Uterine smooth muscle cell (primary cell): ENCODE results near the gene NUP62. TPM values are rescaled to one million over a fixed set of nuclear protein-coding genes. Genes with fewer than 3 reads are reported as not detected.

Experiments used
- total RNA-seq: library from RNA; depleted of rRNA; stranded (reverse); fragments of >200 nt; gene quantifications from 2 replicates; pipeline ENCODE4 v1.2.3, GENCODE V29; 2014

Gene NUP62
- total RNA-seq, result 20.6 and 32.6 TPM in 2 replicates

DNA sequence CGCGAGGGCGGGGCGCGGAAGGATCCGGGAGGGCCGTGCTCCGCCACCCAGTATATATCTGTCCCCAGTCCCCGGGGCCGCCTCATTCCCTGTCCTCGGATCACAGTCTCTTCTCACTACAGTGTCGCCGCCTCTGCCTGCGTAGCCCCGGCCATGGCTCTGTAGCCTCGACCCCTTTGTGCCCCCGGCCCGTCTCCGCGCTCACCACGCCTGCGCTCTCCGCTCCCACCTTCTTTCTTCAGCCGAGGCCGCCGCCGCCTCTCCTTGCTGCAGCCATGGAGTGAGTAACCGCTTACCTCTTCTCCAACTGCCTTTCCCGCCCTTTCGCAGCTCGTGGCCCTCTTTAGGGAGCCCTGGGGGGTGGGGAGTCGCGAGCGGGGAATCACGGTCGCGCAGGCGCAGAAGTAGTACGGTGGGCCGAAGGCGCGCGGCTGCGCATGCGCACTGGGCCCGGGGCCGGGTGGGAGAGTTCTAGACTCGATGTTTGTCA, at the start of gene NUP62, which contains the start of gene ATF5:
Gene NUP62, minus strand, starts transcription at position 384 of the 490 bp plus-strand sequence. CDS start 19,697 bp downstream, outside the sequence.
Gene ATF5, plus strand, starts transcription at position 85 of the 490 bp plus-strand sequence. CDS start 1,646 bp downstream, outside the sequence.

GRCh38 chr19:49960980-49961379, 31.7 kb upstream of the NUP62 start, which contains the start of gene SIGLEC11:
Gene SIGLEC11 (minus strand): TSS chr19:49961172. CDS start chr19:49961081, 91 bp downstream.

GRCh38 chr19:49896863-49897621, 32.3 kb downstream of the NUP62 start, which contains the start of gene IL4I1:
Gene IL4I1 (minus strand): TSS chr19:49896887. CDS start chr19:49896160, 727 bp downstream.

GRCh38 chr19:49877020-49877878, 52.1 kb downstream of the NUP62 start, which contains the start of the genes AKT1S1 and TBC1D17:
Gene AKT1S1 (minus strand): TSS chr19:49877355. CDS start chr19:49873295, 4,060 bp downstream.
Gene TBC1D17 (plus strand): TSS chr19:49877702. CDS start chr19:49877724, 22 bp downstream.

DNA sequence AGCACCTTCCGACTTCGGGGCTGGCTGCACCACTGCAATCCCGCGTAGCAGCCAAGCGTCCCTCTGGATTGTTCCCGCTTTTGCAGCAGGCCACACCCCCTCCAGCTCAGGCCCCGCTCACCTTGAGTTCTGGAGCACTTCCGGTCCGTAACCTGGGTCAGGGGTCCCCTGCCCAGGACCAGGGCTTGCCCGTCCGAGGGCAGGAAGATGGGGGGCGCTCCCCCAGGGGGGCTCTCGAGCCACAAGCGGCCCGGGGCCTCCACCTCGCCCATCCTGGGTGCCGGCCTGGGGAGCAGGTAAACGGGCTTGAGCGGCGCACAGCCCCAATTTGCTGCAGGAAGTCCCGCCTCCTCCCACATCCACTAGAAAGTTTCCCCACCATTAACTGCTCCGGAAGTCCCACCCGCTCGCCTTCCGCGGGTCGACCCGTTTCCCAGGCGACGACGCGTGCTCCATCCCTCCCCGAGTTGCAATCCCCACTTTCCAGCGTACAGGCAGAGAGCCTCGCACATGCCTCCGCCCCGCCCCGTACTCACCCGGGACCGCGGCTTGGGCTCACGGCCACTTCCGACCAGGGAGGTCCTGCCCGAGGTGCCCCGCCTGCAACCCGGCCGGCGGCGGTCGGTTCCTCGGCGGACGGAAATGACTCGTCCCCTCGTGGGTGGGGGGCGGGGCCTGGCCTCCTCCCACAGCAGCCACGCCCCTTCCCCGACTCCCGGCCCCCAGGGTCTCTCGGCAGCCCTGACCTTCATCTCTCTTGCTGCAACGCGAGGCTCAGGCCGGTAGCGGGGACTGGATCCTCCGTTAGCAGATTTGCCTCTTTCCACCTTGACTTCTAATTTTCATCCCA, 62.1 kb downstream of the NUP62 start, which contains the start of gene PNKP:
Gene PNKP, minus strand, starts transcription at position 644 of the 850 bp plus-strand sequence. Its CDS starts 372 bp downstream, at position 272.

Other genes with a start within 250 kb of the NUP62 start
- gene ADM5, start 239.9 kb downstream of the NUP62 start, total RNA-seq, result 0.66 and 0.87 TPM in 2 replicates
- gene CPT1C, start 238.4 kb downstream of the NUP62 start, total RNA-seq, result 15.6 and 25.6 TPM in 2 replicates
- gene TSKS, start 166.2 kb downstream of the NUP62 start, total RNA-seq, result 0.12 TPM in 1 of 2 replicates, not detected in the other
- gene AP2A1, start 162.5 kb downstream of the NUP62 start, total RNA-seq, result 76.3 and 88.5 TPM in 2 replicates
- gene FUZ, start 116.2 kb downstream of the NUP62 start, total RNA-seq, result 19.0 and 25.4 TPM in 2 replicates
- 17.6 and 20.6 TPM in 2 replicates for gene MED25, start 111.2 kb downstream of the NUP62 start, total RNA-seq
- 44.5 and 60.0 TPM in 2 replicates for gene PTOV1, start 78.3 kb downstream of the NUP62 start, total RNA-seq
- gene PNKP, start 61.9 kb downstream of the NUP62 start, total RNA-seq, result 67.9 and 72.8 TPM in 2 replicates
- gene AKT1S1, start 52.1 kb downstream of the NUP62 start, total RNA-seq, result 7.5 and 10.4 TPM in 2 replicates
- 11.6 and 14.7 TPM in 2 replicates for gene TBC1D17, start 51.8 kb downstream of the NUP62 start, total RNA-seq
- 1.2 and 1.3 TPM in 2 replicates for gene IL4I1, start 32.6 kb downstream of the NUP62 start, total RNA-seq
- gene ATF5, start 299 bp downstream of the NUP62 start, total RNA-seq, result 5.1 and 7.9 TPM in 2 replicates
- gene SIGLEC11, start 31.7 kb upstream of the NUP62 start, total RNA-seq, result not detected in 2 replicates
- 23.0 and 26.5 TPM in 2 replicates for gene VRK3, start 95.9 kb upstream of the NUP62 start, total RNA-seq
- 6.5 and 10.7 TPM in 2 replicates for gene ZNF473, start 96.5 kb upstream of the NUP62 start, total RNA-seq
- not detected in 2 replicates for gene IZUMO2, start 233.8 kb upstream of the NUP62 start, total RNA-seq